ENCODE measurements around the gene VPS8.

DNA sequence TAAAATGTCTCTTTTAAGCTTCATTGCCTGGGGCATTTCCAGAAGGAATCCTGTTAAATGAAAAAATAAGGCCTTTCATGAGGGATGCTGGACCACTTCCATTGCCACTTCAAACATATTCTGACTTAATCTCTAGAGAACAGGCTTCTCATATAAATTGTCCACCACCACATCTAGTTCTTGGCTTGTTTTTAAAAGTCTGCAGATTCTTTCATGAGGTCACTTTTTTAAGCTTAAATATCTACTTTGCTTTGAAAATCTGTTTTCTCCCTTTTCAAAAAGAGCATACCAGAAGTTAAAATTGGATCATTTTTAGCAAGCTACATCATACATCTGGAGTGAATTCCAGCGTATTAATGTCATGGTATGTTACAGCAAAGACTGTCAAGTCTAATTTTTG, 209.3 kb downstream of the VPS8 start:
- TF ChIP-seq TEAD2 (tag; IDR thresholded peaks at IDR 0.05) (no peak), ZNF507 (tag; conservative IDR thresholded peaks at IDR 0.05) (no peak), SMC3 (conservative IDR thresholded peaks at IDR 0.05; ENCODE audit: insufficient read depth, low read depth, low read length) (no peak)

Data from K562 (cell line).